Testis (tissue), 3 donors: ENCODE measurements around the gene RAD9A. TPM values are rescaled to one million over a fixed set of nuclear protein-coding genes. Genes with fewer than 3 reads are reported as not detected.

ENCODE experiments used
- DNase-seq: peaks from one replicate; pipeline ENCODE4 v3.0.0-alpha.2; 2019
- H3K27ac ChIP-seq, 2 donors: fragments of 200-600 bp; sonication (generic); one replicate each; pipeline ENCODE4 v1.5.1; 2019
- H3K27me3 ChIP-seq: fragments of 200-600 bp; sonication (generic); one replicate; pipeline ENCODE4 v1.5.1; 2019
- H3K36me3 ChIP-seq: fragments of 200-600 bp; sonication (generic); one replicate; pipeline ENCODE4 v1.5.1; 2017; ENCODE audit warnings: low read depth; ENCODE audit errors: missing control alignments
- H3K4me1 ChIP-seq: fragments of 200-600 bp; sonication (generic); one replicate; pipeline ENCODE4 v1.5.1; 2019
- H3K4me3 ChIP-seq, 2 donors: fragments of 200-600 bp; sonication (generic); one replicate each; pipeline ENCODE4 v1.5.1; 2017 to 2019
- H3K9me3 ChIP-seq: fragments of 200-600 bp; sonication (generic); one replicate; pipeline ENCODE4 v1.5.1; 2017
- CTCF ChIP-seq, 3 experiments: fragments of 450-650 bp in 2 of 3; fragments of 200-600 bp in 1 of 3; sonication (generic) in 1 of 3; IDR thresholded peaks; one replicate each; pipeline ENCODE4 v1.5.1; 2016 to 2019; ENCODE audit warnings: antibody characterized with exemption in 3 of 3, mild to moderate bottlenecking in 2 of 3, moderate library complexity in 1 of 3
- POLR2A ChIP-seq: fragments of 450-650 bp; IDR thresholded peaks from one replicate; pipeline ENCODE4 v1.6.1; 2017; ENCODE audit warnings: antibody characterized with exemption, mild to moderate bottlenecking, moderate library complexity
- WGBS, 2 donors: methylation state at CpG; one replicate each; pipeline ENCODE4 v1.1.5; 2018; 5-methylcytosine and 5-hydroxymethylcytosine counted together
- intact Hi-C: fragments of 100-400 bp; cut with DNase I; formaldehyde crosslinking; loops from one replicate; pipeline ENCODE4 v1.15.1; 2023; ENCODE audit warnings: low total_unique reads
- polyA plus RNA-seq: library from polyadenylated mRNA; stranded (reverse); fragments of 350-450 nt; fragmentation: Illumina TruSeq; extraction: RNeasy Lipid Tissue Mini Kit (QIAGEN cat#74804); gene quantifications from one replicate; pipeline ENCODE4 v1.2.3, GENCODE V29; 2014; ENCODE audit warnings: low read depth, low replicate concordance; ENCODE audit not compliant: insufficient read depth
- total RNA-seq, 2 donors: library from RNA; depleted of rRNA; stranded (reverse); fragments of >200 nt; gene quantifications; one replicate each; pipeline ENCODE4 v1.2.3, GENCODE V29; 2016

RAD9A gene
- total and polyA plus RNA-seq, 3 donors from 2014 or later = 25.7 to 46.2 (median 35.8) TPM

- peaks cover 16% of the 10 kb centered on the region for H3K4me1 ChIP-seq
- H3K27ac ChIP-seq = no peak overlapping the region
- intact Hi-C loops = loop anchor here (10.0 kb wide), 1 partner anchor 80 kb away; the partner anchor contains the start of gene AIP
- H3K36me3 ChIP-seq = no peaks in the 10 kb centered on the region
- TF ChIP-seq CTCF (IDR thresholded peaks at IDR 0.05) = no peak
- TF ChIP-seq POLR2A = no peak
- no peaks in the 10 kb centered on the region for H3K9me3 ChIP-seq
- H3K4me3 ChIP-seq = no peak overlapping the region
- 55 to 81% methylated on average over 8 to 13 of the region's 13 CpGs for WGBS, 2 donors
- no peaks in the 10 kb centered on the region for H3K27me3 ChIP-seq
- DNase-seq = no peak
These were observed 12.9 kb downstream of the RAD9A start for GRCh38 chr11:67404515-67405195.

GRCh38 chr11:67405196-67405567 lies 13.4 kb downstream of the RAD9A start:
- no peak overlapping the region for H3K4me3 ChIP-seq
- TF ChIP-seq POLR2A (no peak), CTCF (IDR thresholded peaks at IDR 0.05) (no peak)
- H3K27me3 ChIP-seq = no peaks in the 10 kb centered on the region
- intact Hi-C loops = loop anchor here (10.0 kb wide), 1 partner anchor 80 kb away; the partner anchor contains the start of gene AIP
- no peak overlapping the region for H3K27ac ChIP-seq
- H3K4me1 ChIP-seq = peaks cover 14% of the 10 kb centered on the region
- no peak for DNase-seq
- 88 to 98% methylated on average over 6 of the region's 6 CpGs for WGBS, 2 donors
- H3K36me3 ChIP-seq = no peaks in the 10 kb centered on the region
- no peaks in the 10 kb centered on the region for H3K9me3 ChIP-seq

- WGBS, 2 donors = 88% methylated on average over 9 of the region's 9 CpGs; no CpG with 5 or more reads in 1 of the 2 donors
- Histone ChIP-seq H3K4me3 (no peak overlapping the region), H3K36me3 (no peaks in the 10 kb centered on the region), H3K27me3 (no peaks in the 10 kb centered on the region), H3K27ac (no peak overlapping the region), H3K9me3 (no peaks in the 10 kb centered on the region), H3K4me1 (peaks cover 8% of the 10 kb centered on the region)
- no peak for DNase-seq
- TF ChIP-seq POLR2A (no peak), CTCF (IDR thresholded peaks at IDR 0.05) (no peak)
- intact Hi-C loops = loop anchor here (10.0 kb wide), 1 partner anchor 79 kb away; the partner anchor contains the start of gene AIP
These were observed 14.0 kb downstream of the RAD9A start for GRCh38 chr11:67405688-67406339.

GRCh38 chr11:67406420-67406968 lies 14.7 kb downstream of the RAD9A start:
- no peak for TF ChIP-seq POLR2A
- TF ChIP-seq CTCF (IDR thresholded peaks at IDR 0.05) = no peak
- WGBS, 2 donors = 78 to 81% methylated on average over 7 to 18 of the region's 18 CpGs
- peaks cover 5% of the 10 kb centered on the region for H3K4me1 ChIP-seq
- intact Hi-C loops = loop anchor here (10.0 kb wide), 1 partner anchor 78 kb away; the partner anchor contains the start of gene AIP
- H3K27me3 ChIP-seq = no peaks in the 10 kb centered on the region
- H3K27ac ChIP-seq = no peak overlapping the region
- H3K9me3 ChIP-seq = no peaks in the 10 kb centered on the region
- no peak for DNase-seq
- no peaks in the 10 kb centered on the region for H3K36me3 ChIP-seq
- no peak overlapping the region for H3K4me3 ChIP-seq
